Left ventricle myocardium inferior (tissue), 1 donor: ENCODE data around the gene IPMK. TPM values are rescaled to one million over a fixed set of nuclear protein-coding genes. Genes with fewer than 3 reads are reported as not detected.

Experiments
- DNase-seq: peaks from one replicate; pipeline ENCODE4 v3.0.0-alpha.2; 2020
- H3K27ac ChIP-seq: fragments of 200-600 bp; replicated peaks from 2 replicates; pipeline ENCODE4 v1.8.0; 2021
- H3K27me3 ChIP-seq: fragments of 200-600 bp; 2 replicates; pipeline ENCODE4 v1.8.0; 2021; ENCODE audit warnings: low read depth
- H3K36me3 ChIP-seq: fragments of 200-600 bp; 2 replicates; pipeline ENCODE4 v1.8.0; 2021
- H3K4me1 ChIP-seq: fragments of 200-600 bp; 2 replicates; pipeline ENCODE4 v1.8.0; 2021
- H3K4me3 ChIP-seq: fragments of 200-600 bp; 2 replicates; pipeline ENCODE4 v1.8.0; 2021; ENCODE audit warnings: mild to moderate bottlenecking, moderate library complexity
- H3K9me3 ChIP-seq: fragments of 200-600 bp; replicated peaks from 2 replicates; pipeline ENCODE4 v1.8.0; 2021
- CTCF ChIP-seq: fragments of 200-600 bp; IDR thresholded peaks from 2 replicates; pipeline ENCODE4 v1.8.0; 2021; ENCODE audit warnings: antibody characterized with exemption, mild to moderate bottlenecking, borderline replicate concordance
- intact Hi-C: fragments of 100-400 bp; cut with micrococcal nuclease; formaldehyde crosslinking; loops from one replicate; pipeline ENCODE4 v1.11.0; 2022
- total RNA-seq: library from RNA; stranded (reverse); fragmentation: NEBNext Ultra II Directional; extraction: Animal tissue kit (Norgen Biotek cat#: 25700); gene quantifications from one replicate; pipeline ENCODE4 v1.2.1, GENCODE V29; 2021
- donor health status: DM: no; HTN: yes; CAD: no; lungs with severe emphysema.

Gene IPMK
- total RNA-seq, 1 donor from 2014 or later: 2.3 TPM

- H3K4me3 ChIP-seq: no peak overlapping the region
- no peaks in the 10 kb centered on the region for H3K27me3 ChIP-seq
- H3K36me3 ChIP-seq: peaks cover 28% of the 10 kb centered on the region
- no peak for TF ChIP-seq CTCF
- H3K27ac ChIP-seq: no peak overlapping the region
- DNase-seq: no peak
- intact Hi-C loops: no loop called here
- peaks cover 44% of the 10 kb centered on the region for H3K4me1 ChIP-seq
- no peaks in the 10 kb centered on the region for H3K9me3 ChIP-seq
These were observed 10.7 kb upstream of the IPMK start for GRCh38 chr10:58278274-58278961.

GRCh38 chr10:58275908-58276307 is 8.2 kb upstream of the IPMK start:
- H3K9me3 ChIP-seq: no peaks in the 10 kb centered on the region
- no peak for DNase-seq
- H3K4me3 ChIP-seq: no peak overlapping the region
- H3K27ac ChIP-seq: no peak overlapping the region
- intact Hi-C loops: no loop called here
- H3K27me3 ChIP-seq: no peaks in the 10 kb centered on the region
- no peak for TF ChIP-seq CTCF
- peaks cover 43% of the 10 kb centered on the region for H3K4me1 ChIP-seq
- peaks cover 28% of the 10 kb centered on the region for H3K36me3 ChIP-seq

GRCh38 chr10:58275261-58275660 is 7.6 kb upstream of the IPMK start:
- H3K27ac ChIP-seq: no peak overlapping the region
- TF ChIP-seq CTCF: no peak
- H3K27me3 ChIP-seq: no peaks in the 10 kb centered on the region
- no peak for DNase-seq
- peaks cover 28% of the 10 kb centered on the region for H3K36me3 ChIP-seq
- intact Hi-C loops: no loop called here
- no peak overlapping the region for H3K4me3 ChIP-seq
- H3K9me3 ChIP-seq: no peaks in the 10 kb centered on the region
- H3K4me1 ChIP-seq: peaks cover 49% of the 10 kb centered on the region

GRCh38 chr10:58269782-58270290 is 2.1 kb upstream of the IPMK start:
- peaks cover 73% of the 10 kb centered on the region for H3K4me1 ChIP-seq
- no peaks in the 10 kb centered on the region for H3K9me3 ChIP-seq
- TF ChIP-seq CTCF: no peak
- no peaks in the 10 kb centered on the region for H3K27me3 ChIP-seq
- no peaks in the 10 kb centered on the region for H3K36me3 ChIP-seq
- intact Hi-C loops: no loop called here
- H3K4me3 ChIP-seq: peak overlapping the region; percentile 87
- DNase-seq: no peak
- H3K27ac ChIP-seq: peak overlapping the region; percentile 93

- DNase-seq: peak; percentile 96
These were observed 1.5 kb upstream of the IPMK start, which contains the start of gene CISD1 for GRCh38 chr10:58268946-58269781. Gene CISD1, plus strand, starts transcription at chr10:58269162. Its CDS starts 112 bp downstream, at chr10:58269274.

More at GRCh38 chr10:58268946-58269781, 1.5 kb upstream of the IPMK start, which contains the start of gene CISD1:
- H3K9me3 ChIP-seq: no peaks in the 10 kb centered on the region
- no peaks in the 10 kb centered on the region for H3K27me3 ChIP-seq
- no peaks in the 10 kb centered on the region for H3K36me3 ChIP-seq
- intact Hi-C loops: no loop called here
- peak within 1 kb of the TSS; percentile 87 for H3K4me3 ChIP-seq
- peaks cover 73% of the 10 kb centered on the region for H3K4me1 ChIP-seq
- peak within 1 kb of the TSS; percentile 93 for H3K27ac ChIP-seq
- TF ChIP-seq CTCF: no peak
